IPS-11a (cell line): ENCODE data around the gene RPL34.

Experiments used
- H3K4me3 ChIP-seq: one replicate; pipeline ENCODE4 v1.5.1; 2013; ENCODE audit warnings: low read depth, low read length, control low read depth

Gene RPL34

DNA sequence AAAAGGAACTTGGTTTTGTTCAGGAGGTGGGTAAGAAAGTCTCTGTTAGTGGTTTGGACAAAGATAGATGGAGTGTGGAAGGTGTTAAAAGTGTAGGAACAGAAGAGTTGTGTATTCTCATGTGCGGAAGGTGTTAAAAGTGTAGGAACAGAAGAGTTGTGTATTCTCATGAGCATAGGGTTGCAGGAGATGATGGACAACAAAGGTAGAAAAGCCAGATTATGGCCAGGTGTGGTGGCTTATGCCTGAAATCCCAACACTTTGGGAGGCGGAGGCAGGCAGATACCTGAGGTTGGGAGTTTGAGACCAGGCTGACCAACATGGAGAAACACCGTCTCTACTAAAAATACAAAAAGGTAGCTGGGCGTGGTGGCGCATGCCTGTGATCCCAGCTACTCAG, 2.5 kb downstream of the RPL34 start:
- H3K4me3 ChIP-seq, result no peak overlapping the region

DNA sequence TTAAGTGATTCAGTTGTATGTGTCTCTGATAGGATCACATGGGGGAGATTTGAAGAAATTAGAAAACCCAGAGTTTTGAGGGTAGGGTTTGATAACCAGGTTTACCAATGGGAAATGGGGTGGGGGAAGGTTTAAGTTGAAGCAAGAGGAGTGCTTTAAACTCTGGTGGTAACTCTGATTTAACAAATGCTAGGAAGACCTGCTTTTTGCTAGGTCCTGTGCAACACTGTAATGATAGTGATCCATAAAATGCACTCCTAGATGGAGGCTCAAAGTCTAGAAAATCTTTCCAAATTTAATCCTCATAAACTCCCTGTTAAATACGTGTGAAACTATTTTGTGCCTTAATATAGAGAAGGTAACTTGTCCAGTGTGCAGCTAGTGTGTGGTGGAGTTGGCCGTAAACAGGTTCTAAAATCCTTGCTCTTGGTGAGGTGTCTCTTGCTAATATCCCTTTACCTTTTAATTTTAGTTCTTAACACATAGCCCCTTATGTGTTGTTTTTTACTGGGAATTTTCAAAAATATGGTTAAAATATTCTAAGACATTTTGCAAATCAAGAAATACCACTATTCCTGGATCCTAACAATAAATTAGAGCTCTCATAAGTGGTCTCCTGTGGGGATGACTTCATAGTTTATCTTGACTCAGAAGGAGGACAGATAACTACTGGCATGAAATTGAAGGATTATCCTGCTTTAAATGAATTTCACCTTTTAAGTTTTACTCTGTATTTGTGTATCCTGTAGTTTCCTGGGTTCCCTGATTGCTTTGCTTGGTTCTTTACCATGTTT, 4.1 kb downstream of the RPL34 start:
- no peak overlapping the region for H3K4me3 ChIP-seq

GRCh38 chr4:108626056-108626455, 5.7 kb downstream of the RPL34 start:
- no peak overlapping the region for H3K4me3 ChIP-seq

DNA sequence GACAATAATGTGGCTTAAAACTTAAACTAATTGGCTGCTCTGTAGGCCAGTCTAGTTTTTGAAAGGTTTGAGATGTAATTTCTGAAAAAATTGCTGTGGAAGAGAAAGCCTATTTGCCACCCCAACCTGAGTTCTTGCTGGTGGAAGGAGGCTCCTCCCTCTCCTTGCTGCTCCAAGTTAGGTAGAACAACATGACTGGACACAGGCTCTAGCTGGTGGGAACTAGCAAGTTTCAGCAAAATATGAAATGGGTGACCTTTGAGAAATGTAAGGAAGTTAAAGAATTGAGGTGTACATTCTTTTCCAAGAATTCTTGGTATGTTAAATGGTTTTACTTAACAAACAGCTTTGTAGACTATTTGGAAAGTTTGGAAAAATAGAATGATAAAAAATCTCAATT, 8.0 kb downstream of the RPL34 start:
- no peak overlapping the region for H3K4me3 ChIP-seq

DNA sequence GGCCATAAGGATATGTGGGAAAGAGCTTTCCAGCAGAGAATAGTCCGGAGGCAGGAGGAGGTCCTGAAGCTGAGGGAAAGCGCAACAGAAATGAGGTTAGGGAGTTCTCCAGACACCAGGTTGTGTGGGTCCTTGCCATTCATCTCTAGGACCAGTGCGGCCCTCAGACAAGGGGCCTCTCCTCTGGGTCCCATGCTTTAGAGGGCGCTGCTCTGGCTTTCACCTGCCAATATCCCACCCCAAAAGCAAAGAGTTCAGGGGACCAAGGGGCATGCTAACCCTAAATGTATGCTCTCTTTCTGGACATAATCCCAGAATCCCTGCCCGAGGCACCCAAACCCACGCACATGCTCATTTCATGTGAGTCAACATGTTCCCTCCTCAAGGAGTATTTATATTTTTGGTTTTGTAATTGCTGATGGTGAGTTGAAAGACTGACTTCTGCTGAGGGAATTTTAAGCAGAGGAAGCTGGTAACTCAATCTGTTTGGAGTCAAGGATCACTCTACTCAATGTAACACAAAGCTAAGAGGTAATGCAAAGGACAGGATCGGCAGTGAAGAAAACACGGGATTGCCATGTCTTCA, 14.8 kb downstream of the RPL34 start:
- no peak overlapping the region for H3K4me3 ChIP-seq

- no peak overlapping the region for H3K4me3 ChIP-seq
These were observed 15.9 kb downstream of the RPL34 start for GRCh38 chr4:108636246-108636645.

DNA sequence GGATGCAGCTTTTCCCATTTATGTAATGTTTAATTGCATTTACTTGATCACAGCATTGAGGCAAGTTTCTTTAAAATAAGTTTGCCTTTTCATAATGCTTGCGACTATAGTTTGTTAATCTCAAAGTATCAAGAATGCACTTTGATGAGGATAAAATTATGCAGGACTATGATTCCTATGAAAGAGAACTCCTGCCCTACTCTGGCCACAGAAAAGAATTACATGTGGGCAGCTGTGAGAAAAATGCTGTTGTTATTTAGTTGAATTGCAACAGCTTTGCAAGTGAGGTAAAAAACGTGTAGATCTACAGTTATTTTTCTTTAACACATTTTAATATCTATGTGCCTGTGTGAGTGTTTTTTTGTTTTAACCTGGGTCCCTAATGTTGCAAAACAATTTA, 17.5 kb downstream of the RPL34 start:
- H3K4me3 ChIP-seq, result no peak overlapping the region

- no peak overlapping the region for H3K4me3 ChIP-seq
These were observed 23.9 kb downstream of the RPL34 start for GRCh38 chr4:108644237-108644636.

DNA sequence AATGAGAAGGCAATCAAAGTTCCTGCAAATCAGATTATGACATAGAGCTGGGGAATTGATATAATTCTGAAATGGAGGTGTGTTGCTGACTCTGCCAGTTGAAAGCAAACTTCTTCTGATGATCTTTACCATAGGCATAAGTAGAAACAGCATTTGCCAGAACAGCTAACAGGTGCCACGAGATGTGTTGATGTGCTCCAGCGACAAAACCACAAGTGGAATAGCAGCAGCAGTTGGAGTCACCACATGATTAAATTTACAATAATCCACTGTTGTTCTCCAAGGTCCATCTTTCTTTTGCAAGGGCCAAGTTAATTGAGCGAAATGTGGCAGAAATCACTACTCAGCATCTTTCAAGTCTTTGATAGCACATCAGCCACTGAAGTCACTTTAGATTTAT, 26.3 kb downstream of the RPL34 start:
- no peak overlapping the region for H3K4me3 ChIP-seq

DNA sequence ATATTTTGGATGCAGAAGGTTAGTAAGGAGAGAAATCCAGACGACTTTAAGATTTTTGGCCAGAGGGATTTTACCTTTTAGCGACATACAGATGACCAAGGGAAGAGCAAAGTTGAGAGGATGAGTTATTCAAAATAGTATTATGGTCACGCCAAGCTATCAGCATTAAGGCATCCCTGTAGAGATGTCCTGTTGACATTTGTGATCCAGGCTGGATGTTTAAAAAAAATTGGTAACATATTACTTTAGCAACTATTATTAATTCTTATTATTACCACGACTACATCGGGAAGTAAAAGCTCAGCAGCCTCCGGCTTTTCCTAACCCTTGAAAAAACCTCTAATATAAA, 29.5 kb downstream of the RPL34 start:
- peak overlapping the region; percentile 97 for H3K4me3 ChIP-seq

DNA sequence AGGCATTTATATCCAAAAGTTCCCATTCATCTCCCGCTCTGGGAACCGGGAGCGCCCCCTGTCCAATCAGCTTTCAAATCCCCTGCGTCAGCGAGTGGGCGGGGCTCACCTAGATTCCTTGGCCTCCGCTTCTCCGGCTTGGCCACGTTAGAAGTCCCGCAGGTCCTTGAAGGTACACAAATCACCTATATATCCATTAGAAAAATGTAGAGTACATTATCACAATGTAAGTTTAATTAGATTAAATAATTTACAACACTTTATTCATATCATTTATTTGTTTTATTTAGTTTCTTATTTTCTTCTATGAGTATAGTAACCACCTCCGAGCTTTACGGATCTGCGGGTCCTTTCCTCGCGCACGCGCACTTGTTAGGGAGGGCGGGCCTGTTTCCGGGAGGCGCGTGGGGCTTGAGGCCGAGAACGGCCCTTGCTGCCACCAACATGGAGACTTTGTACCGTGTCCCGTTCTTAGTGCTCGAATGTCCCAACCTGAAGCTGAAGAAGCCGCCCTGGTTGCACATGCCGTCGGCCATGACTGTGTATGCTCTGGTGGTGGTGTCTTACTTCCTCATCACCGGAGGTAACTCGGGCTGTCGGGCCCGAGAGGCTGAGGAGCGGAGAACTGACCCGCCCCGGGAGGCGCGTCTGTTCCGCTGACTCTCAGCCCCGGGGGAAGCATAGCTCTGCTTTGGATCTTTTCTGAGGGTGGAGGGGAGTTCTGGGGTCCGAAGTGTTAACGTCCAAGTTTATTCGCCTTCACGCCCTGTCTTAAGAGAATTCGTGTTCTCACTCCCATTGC, 30.0 kb downstream of the RPL34 start, which contains the start of gene OSTC:
TSS of gene OSTC (plus strand) at position 388 of the 802 bp plus-strand sequence. CDS start at position 445, 57 bp downstream.
- peak within 1 kb of the TSS; percentile 97 for H3K4me3 ChIP-seq

DNA sequence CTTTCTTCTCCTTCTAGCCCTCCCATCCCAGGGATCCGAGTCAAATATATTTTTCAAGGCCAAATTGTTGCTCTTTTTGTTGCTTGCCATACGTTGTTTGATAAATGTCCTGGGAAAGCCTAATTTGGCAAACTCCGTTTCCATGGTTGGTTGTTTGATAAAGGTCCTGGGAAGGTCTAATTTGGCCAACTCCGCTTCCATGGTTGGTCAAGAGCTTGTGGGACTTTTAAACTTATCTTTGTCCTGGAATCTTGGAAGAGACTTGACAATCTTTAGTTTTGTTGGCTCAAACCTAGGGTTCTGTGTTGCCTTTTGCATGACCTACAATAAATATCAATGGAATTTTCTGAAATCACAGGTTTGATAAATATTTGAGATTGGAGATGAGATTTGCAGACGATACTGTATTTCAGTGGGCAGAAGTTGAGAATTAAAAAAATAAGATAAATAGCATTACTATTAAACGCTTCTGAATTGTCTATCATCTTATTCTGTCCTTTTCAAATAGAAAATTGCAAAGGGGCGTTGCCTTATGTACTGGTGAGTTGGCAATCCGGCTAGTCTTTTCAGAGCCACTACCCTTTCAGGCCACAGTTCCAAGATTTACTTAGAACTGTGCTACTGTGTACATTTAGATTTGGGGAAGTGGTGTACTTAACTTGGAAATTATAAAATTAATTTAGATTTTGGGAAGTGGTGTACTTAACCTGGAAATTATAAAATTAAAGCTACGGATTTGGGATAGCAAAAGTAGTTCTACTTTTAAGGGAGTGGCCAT, 30.8 kb downstream of the RPL34 start:
- peak overlapping the region; percentile 97 for H3K4me3 ChIP-seq

GRCh38 chr4:108662629-108663028, 42.3 kb downstream of the RPL34 start:
- H3K4me3 ChIP-seq, result no peak overlapping the region

GRCh38 chr4:108674356-108674977, 54.1 kb downstream of the RPL34 start:
- no peak overlapping the region for H3K4me3 ChIP-seq
